ENCODE measurements around the gene CLDN9.

Gene CLDN9

GRCh38 chr16:3022684-3023414 lies 10.1 kb downstream of the CLDN9 start:
- H3K4me3 ChIP-seq (ENCODE audit: low read length), result peak overlapping the region; percentile 78
- no peaks in the 10 kb centered on the region for H4K20me1 ChIP-seq (ENCODE audit: control insufficient read depth, insufficient read depth, low read depth, low read length)
- H3K79me2 ChIP-seq (ENCODE audit: control insufficient read depth, low read length), result peaks cover 5% of the 10 kb centered on the region
- H3K27me3 ChIP-seq (ENCODE audit: control insufficient read depth, low read length), result no peaks in the 10 kb centered on the region
- H3K36me3 ChIP-seq (ENCODE audit: control insufficient read depth, low read length), result peaks cover 19% of the 10 kb centered on the region
- no peaks in the 10 kb centered on the region for H3K9me3 ChIP-seq (ENCODE audit: control insufficient read depth, insufficient read depth, low read length)
- H3K9me2 ChIP-seq (replicated peaks; ENCODE audit: control insufficient read depth, low read length), result no peaks in the 10 kb centered on the region
- H3K4me1 ChIP-seq (ENCODE audit: control insufficient read depth, low read length), result peaks cover 39% of the 10 kb centered on the region
- peaks cover 14% of the 10 kb centered on the region; the same call in 1 of the 2 replicates for H3F3A ChIP-seq (ENCODE audit: control insufficient read depth, insufficient read depth)
- peak overlapping the region; percentile 90 for H3K4me2 ChIP-seq (ENCODE audit: low read length)
- TF ChIP-seq EZH2phosphoT487 (IDR thresholded peaks at IDR 0.05; ENCODE audit: borderline replicate concordance, low read length) (no peak), CTCF (IDR thresholded peaks at IDR 0.05; ENCODE audit: low read depth, low read length, poor library complexity, severe bottlenecking) (no peak)
- H3K27ac ChIP-seq (ENCODE audit: low read depth, low read length), result no peak overlapping the region

- peak overlapping the region; percentile 90 for H3K4me2 ChIP-seq (ENCODE audit: low read length)
- no peaks in the 10 kb centered on the region for H3K9me3 ChIP-seq (ENCODE audit: control insufficient read depth, insufficient read depth, low read length)
- peaks cover 14% of the 10 kb centered on the region; the same call in 1 of the 2 replicates for H3F3A ChIP-seq (ENCODE audit: control insufficient read depth, insufficient read depth)
- no peak overlapping the region for H3K27ac ChIP-seq (ENCODE audit: low read depth, low read length)
- H3K27me3 ChIP-seq (ENCODE audit: control insufficient read depth, low read length), result no peaks in the 10 kb centered on the region; the same call in 1 of the 2 replicates
- peaks cover 5% of the 10 kb centered on the region for H3K79me2 ChIP-seq (ENCODE audit: control insufficient read depth, low read length)
- peaks cover 19% of the 10 kb centered on the region for H3K36me3 ChIP-seq (ENCODE audit: control insufficient read depth, low read length)
- peak overlapping the region; percentile 78 for H3K4me3 ChIP-seq (ENCODE audit: low read length)
- H3K4me1 ChIP-seq (ENCODE audit: control insufficient read depth, low read length), result peaks cover 43% of the 10 kb centered on the region
- TF ChIP-seq EZH2phosphoT487 (IDR thresholded peaks at IDR 0.05; ENCODE audit: borderline replicate concordance, low read length) (no peak), CTCF (IDR thresholded peaks at IDR 0.05; ENCODE audit: low read depth, low read length, poor library complexity, severe bottlenecking) (no peak)
- no peaks in the 10 kb centered on the region; the same call in 1 of the 2 replicates for H4K20me1 ChIP-seq (ENCODE audit: control insufficient read depth, insufficient read depth, low read depth, low read length)
- H3K9me2 ChIP-seq (replicated peaks; ENCODE audit: control insufficient read depth, low read length), result no peaks in the 10 kb centered on the region
Observed at GRCh38 chr16:3023415-3023668, 10.6 kb downstream of the CLDN9 start.

DNA sequence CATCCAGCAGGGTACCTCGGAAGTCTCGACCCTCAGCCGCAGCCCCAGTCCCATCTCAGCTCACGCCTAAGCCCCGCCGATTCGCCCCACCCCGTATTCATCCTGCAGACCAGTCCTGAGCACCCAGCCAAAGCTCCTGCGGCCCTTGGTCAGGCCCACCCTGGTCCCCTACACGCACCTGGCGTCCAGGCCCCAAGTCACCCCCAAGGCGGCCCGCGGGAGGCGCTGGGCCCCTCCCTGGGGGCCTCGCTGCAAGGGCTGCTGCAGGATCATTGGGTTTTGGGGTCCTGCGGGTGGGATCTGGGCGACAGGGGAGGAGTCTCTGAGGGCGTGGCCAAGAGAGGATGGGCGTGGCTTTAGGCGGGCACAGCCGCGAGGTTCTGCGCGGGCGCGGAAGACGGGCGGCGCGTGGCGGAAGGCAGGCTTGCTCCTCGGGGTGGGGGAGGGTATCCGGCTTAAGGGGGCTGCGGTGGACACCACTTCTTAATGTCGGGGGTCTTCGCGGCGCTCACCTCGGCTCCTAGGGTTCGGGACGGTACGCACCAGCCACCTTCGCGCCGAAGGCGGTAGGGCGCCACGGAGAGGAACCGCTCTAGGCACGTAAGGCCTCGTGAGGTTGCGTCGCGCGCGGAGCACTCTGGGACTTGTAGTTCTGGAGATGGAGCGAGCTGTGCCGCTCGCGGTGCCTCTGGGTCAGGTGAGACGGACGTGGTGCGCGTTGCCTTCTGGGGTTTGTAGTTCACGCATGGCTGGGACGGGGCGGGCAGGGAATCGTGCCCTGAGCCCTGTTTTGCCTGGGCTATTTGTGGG lies 11.2 kb downstream of the CLDN9 start, which contains the start of the genes HCFC1R1 and THOC6:
Gene HCFC1R1 (minus strand): TSS at position 274 of the 810 bp plus-strand sequence. CDS start 1 bp downstream, at position 273.
Gene THOC6 (plus strand): TSS at position 367 of the 810 bp plus-strand sequence. CDS start 292 bp downstream, at position 659.
- peak within 1 kb of the TSS; percentile 90 for H3K4me2 ChIP-seq (ENCODE audit: low read length)
- no peak for TF ChIP-seq CTCF (IDR thresholded peaks at IDR 0.05; ENCODE audit: low read depth, low read length, poor library complexity, severe bottlenecking)
- TF ChIP-seq EZH2phosphoT487 (IDR thresholded peaks at IDR 0.05; ENCODE audit: borderline replicate concordance, low read length), result no peak
- peaks cover 5% of the 10 kb centered on the region for H3K27me3 ChIP-seq (ENCODE audit: control insufficient read depth, low read length)
- H3F3A ChIP-seq (ENCODE audit: control insufficient read depth, insufficient read depth), result peaks cover 14% of the 10 kb centered on the region; the same call in 1 of the 2 replicates
- H3K4me1 ChIP-seq (ENCODE audit: control insufficient read depth, low read length), result peaks cover 49% of the 10 kb centered on the region
- peak within 1 kb of the TSS; percentile 68 for H3K27ac ChIP-seq (ENCODE audit: low read depth, low read length)
- no peaks in the 10 kb centered on the region; the same call in 1 of the 2 replicates for H4K20me1 ChIP-seq (ENCODE audit: control insufficient read depth, insufficient read depth, low read depth, low read length)
- peak within 1 kb of the TSS; percentile 78 for H3K4me3 ChIP-seq (ENCODE audit: low read length)
- no peaks in the 10 kb centered on the region for H3K9me3 ChIP-seq (ENCODE audit: control insufficient read depth, insufficient read depth, low read length)
- H3K79me2 ChIP-seq (ENCODE audit: control insufficient read depth, low read length), result peaks cover 5% of the 10 kb centered on the region
- H3K36me3 ChIP-seq (ENCODE audit: control insufficient read depth, low read length), result peaks cover 19% of the 10 kb centered on the region
- H3K9me2 ChIP-seq (replicated peaks; ENCODE audit: control insufficient read depth, low read length), result no peaks in the 10 kb centered on the region
